Measurements from ENCODE around the gene G6PC1.

G6PC1 gene

DNA sequence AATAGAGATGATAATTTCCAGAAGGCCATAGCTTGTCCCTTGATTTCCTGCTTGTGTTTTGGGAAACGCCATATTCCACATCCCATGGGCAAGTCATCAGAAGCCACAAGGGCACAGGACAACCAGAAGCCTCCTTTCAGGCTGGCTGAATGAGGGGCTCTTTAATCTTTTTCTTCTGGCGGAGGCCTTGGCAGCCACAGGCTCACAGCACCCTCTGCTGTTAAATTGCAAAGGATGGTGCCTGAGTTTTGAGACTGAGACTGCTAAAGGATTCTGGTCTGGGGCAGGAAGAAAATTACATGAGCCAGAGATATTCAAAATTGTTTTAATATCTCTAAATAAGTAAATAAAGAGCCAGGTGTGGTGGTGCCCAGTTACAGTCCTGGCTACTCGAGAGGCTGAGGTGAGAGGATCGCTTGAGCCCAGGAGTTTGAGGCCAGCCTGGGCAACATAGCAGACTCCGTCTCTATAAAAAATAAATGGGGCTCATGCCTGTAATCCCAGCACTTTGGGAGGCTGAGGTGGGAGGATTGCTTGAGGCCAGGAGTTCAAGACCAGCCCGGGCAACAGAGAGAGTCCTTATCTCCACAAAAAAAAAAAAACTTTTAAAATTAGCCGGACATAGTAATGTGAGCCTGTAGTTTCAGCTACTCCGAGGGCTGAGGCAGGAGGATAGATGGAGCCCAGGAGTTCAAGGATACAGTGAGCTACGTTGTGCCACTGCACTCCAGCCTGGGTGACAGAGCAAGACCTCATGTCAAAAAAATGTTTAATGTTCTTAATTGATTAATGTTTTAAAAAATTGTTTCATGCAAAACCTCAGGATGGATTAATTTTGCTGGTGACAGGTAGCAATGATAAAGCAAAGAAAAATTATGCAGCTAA is 37.4 kb downstream of the G6PC1 start:
- DNase-seq (ENCODE audit: low read depth): no peak

DNA sequence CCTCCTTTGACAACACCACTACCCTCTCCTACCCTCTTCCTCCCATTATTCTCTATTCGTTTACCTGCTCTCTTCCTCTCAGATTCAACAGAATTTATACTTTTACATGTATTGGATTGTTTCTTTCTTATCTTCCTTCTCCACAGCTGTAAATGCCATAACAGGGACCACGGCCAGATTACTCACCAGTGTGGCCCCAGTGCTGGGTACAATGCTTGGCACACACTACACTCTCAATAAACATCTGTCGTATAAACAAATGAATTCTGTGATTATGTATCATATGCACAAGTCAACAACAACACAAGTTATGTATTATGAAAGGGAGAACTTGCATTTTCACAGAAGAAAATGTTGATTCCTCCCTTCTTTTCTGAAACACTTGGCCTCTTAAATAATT is 43.6 kb downstream of the G6PC1 start:
- DNase-seq (ENCODE audit: low read depth): no peak

DNA sequence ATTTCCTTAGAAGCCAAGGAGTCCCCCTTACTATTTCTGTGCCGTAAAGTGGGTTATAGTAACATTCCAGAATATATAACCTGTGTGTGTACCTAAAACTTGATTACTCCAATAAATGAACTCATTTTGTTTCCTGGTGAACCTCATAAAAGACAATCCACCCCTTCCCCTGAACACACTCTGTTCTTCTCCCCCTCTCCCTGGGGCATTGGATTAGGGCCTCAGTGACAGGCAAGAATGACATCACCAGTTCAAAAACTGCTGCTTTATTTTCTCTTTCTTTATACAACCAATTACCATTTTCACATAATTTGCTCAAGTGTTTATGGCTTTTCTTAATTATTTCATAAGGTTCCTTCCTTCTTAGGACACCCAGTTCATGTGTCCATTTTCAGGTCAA is 46.2 kb downstream of the G6PC1 start:
- no peak for DNase-seq (ENCODE audit: low read depth)

DNA sequence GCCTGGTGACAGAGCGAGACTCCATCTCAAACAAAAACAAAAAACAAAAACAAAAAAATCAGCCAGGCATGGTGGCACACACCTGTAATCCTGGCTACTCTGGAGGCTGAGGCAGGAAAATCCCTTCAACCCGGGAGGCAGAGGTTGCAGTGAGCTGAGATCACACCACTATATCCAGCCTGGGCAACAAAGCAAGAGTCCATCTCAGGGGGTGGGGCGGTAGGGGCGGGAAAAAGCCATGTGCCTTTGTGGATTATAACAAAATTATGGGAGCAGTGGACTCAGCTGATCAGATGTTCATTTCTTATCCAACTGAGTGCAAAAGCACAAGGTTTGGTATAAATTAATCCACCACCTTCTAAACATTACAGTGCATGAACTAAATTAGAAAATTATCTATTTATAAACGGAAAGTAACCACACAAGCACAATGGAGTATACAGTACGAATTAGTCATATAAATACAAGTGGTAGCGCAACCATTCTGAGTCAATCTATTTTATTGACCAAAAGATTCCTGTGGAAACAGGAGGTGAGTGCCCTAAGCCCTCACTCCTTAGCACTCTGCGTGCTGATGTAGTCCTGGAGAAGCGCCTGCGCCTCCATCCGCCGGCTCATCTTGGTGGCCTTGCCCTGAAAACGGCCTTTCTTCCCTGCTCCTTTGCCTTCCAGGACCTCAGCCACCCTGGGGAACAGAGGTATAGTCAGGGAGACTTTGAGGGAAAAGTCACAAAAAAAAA is 49.6 kb downstream of the G6PC1 start:
- no peak for DNase-seq (ENCODE audit: low read depth)

Measured in activated T-cell treated with anti-CD3 and anti-CD28 coated beads for 1 hour (primary cell).